WI38 (cell line): Measurements from ENCODE around the gene RTCB.

ENCODE experiments used
- H3K4me3 ChIP-seq: 2 replicates; pipeline ENCODE4 v1.5.1; 2011; ENCODE audit warnings: low read depth, mild to moderate bottlenecking, control low read depth, low read length
- CTCF ChIP-seq: IDR thresholded peaks from 2 replicates; pipeline ENCODE4 v1.5.1; 2012; ENCODE audit warnings: low read depth, mild to moderate bottlenecking, control low read depth, low read length

The RTCB gene

GRCh38 chr22:32423664-32424063, 11.6 kb upstream of the RTCB start:
- TF ChIP-seq CTCF, result no peak
- no peak overlapping the region for H3K4me3 ChIP-seq

- no peak overlapping the region for H3K4me3 ChIP-seq
- no peak for TF ChIP-seq CTCF
Observed at GRCh38 chr22:32422062-32422461, 10.0 kb upstream of the RTCB start.

- TF ChIP-seq CTCF, result no peak
Observed at GRCh38 chr22:32421484-32421883, 9.4 kb upstream of the RTCB start.

GRCh38 chr22:32417906-32418305, 5.9 kb upstream of the RTCB start:
- no peak for TF ChIP-seq CTCF
- no peak overlapping the region for H3K4me3 ChIP-seq

More at GRCh38 chr22:32421484-32421883, 9.4 kb upstream of the RTCB start:
- H3K4me3 ChIP-seq, result no peak overlapping the region

GRCh38 chr22:32416556-32417085, 4.6 kb upstream of the RTCB start:
- no peak for TF ChIP-seq CTCF
- H3K4me3 ChIP-seq, result no peak overlapping the region

GRCh38 chr22:32414191-32414590, 2.1 kb upstream of the RTCB start:
- H3K4me3 ChIP-seq, result no peak overlapping the region
- TF ChIP-seq CTCF, result no peak

- TF ChIP-seq CTCF, result no peak
- H3K4me3 ChIP-seq, result no peak overlapping the region
Observed at GRCh38 chr22:32413719-32414118, 1.7 kb upstream of the RTCB start.
